Lower leg skin (tissue), 4 donors: ENCODE results near the gene ZCWPW1. TPM values are rescaled to one million over a fixed set of nuclear protein-coding genes. Genes with fewer than 3 reads are reported as not detected.

Source experiments
- DNase-seq, 2 donors: peaks; one replicate each; pipeline ENCODE4 v3.0.0-alpha.2; 2019; ENCODE audit warnings: low spot score in 2 of 2
- H3K4me3 ChIP-seq: fragments of 200-600 bp; sonication (generic); 2 replicates; pipeline ENCODE4 v1.5.1; 2017; ENCODE audit warnings: mild to moderate bottlenecking, low read depth; ENCODE audit not compliant: poor library complexity, severe bottlenecking
- POLR2A ChIP-seq, 2 donors: fragments of 450-650 bp; IDR thresholded peaks; one replicate each; pipeline ENCODE4 v1.6.1; 2016 to 2017; ENCODE audit warnings: antibody characterized with exemption in 2 of 2, mild to moderate bottlenecking in 1 of 2, moderate library complexity in 1 of 2
- WGBS, 2 donors: methylation state at CpG; one replicate each; pipeline ENCODE4 v1.1.5; 2018; 5-methylcytosine and 5-hydroxymethylcytosine counted together
- intact Hi-C: fragments of 100-400 bp; cut with DNase I; formaldehyde crosslinking; loops from one replicate; pipeline ENCODE4 v1.15.0; 2023; ENCODE audit warnings: low total_unique reads
- total RNA-seq, 4 donors: library from RNA; depleted of rRNA; stranded (reverse); fragments of >200 nt; gene quantifications; one replicate each; pipeline ENCODE4 v1.1.0, GENCODE V29; 2016
- TF ChIP-seq, protein P1 (sequence below), 3 donors: fragments of 450-650 bp; IDR thresholded peaks; one replicate each; pipeline ENCODE4 v1.5.1; 2016; ENCODE audit warnings: antibody characterized with exemption in 3 of 3, mild to moderate bottlenecking in 3 of 3, moderate library complexity in 2 of 3

ZCWPW1 gene
- total RNA-seq, 4 donors from 2014 or later, result 2.2 to 6.3 (median 4.6) TPM

DNA sequence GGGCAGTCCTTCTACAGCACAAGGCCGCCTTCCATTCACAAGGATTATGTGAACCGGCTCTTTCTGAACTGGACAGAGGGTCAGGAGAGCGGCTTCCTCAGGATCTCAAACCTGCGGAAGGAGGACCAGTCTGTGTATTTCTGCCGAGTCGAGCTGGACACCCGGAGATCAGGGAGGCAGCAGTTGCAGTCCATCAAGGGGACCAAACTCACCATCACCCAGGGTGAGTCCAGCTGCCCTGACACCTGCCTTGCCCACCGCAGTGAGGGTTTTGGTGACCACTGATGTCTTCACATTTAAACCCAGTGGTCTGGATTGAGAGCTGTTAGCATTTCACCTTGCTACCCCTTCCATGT, 69.7 kb downstream of the ZCWPW1 start:
- TF ChIP-seq POLR2A (IDR thresholded peaks at IDR 0.05), result no peak
- TF ChIP-seq, protein P1, sequence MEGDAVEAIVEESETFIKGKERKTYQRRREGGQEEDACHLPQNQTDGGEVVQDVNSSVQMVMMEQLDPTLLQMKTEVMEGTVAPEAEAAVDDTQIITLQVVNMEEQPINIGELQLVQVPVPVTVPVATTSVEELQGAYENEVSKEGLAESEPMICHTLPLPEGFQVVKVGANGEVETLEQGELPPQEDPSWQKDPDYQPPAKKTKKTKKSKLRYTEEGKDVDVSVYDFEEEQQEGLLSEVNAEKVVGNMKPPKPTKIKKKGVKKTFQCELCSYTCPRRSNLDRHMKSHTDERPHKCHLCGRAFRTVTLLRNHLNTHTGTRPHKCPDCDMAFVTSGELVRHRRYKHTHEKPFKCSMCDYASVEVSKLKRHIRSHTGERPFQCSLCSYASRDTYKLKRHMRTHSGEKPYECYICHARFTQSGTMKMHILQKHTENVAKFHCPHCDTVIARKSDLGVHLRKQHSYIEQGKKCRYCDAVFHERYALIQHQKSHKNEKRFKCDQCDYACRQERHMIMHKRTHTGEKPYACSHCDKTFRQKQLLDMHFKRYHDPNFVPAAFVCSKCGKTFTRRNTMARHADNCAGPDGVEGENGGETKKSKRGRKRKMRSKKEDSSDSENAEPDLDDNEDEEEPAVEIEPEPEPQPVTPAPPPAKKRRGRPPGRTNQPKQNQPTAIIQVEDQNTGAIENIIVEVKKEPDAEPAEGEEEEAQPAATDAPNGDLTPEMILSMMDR (IDR thresholded peaks at IDR 0.05), result no peak
- intact Hi-C loops, result no loop called here
- no peak for DNase-seq
- WGBS, 2 donors, result 95 to 96% methylated on average over 7 to 8 of the region's 8 CpGs
- no peak overlapping the region for H3K4me3 ChIP-seq

DNA sequence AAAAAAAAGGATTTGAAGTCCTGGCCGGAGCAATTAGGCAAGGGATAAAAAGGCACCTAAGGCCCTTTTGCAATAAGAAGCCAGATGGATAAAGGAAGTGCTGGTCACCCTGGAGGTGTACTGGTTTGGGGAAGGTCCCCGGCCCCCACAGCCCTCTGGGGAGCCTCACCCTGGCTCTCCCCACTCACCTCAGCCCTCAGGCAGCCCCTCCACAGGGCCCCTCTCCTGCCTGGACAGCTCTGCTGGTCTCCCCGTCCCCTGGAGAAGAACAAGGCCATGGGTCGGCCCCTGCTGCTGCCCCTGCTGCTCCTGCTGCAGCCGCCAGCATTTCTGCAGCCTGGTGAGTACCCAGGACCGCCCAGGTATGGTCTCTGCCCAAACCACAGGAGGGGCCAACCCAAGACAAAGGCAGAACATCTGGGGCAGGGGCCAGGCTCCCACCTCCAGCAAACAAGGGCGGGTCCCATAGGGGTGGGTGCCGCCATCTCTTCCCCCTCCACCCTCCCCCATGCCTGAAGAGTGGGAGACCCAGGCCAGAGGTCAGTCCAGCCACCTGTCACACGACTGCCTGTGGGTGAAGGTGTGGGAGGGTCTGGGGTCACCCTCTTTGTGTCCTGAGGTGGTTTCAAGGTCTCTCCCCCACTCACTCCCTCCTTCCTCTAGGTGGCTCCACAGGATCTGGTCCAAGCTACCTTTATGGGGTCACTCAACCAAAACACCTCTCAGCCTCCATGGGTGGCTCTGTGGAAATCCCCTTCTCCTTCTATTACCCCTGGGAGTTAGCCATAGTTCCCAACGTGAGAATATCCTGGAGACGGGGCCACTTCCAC, 70.3 kb downstream of the ZCWPW1 start, which contains the start of gene PILRB:
Gene PILRB, plus strand, starts transcription at position 91 of the 830 bp plus-strand sequence. Its CDS starts 186 bp downstream, at position 277.
- intact Hi-C loops, result no loop called here
- no peak for DNase-seq
- WGBS, 2 donors, result 80 to 83% methylated on average over 8 to 11 of the region's 11 CpGs
- no peak within 1 kb of the TSS for H3K4me3 ChIP-seq
- TF ChIP-seq, protein P1 (IDR thresholded peaks at IDR 0.05), result no peak
- no peak for TF ChIP-seq POLR2A (IDR thresholded peaks at IDR 0.05)

DNA sequence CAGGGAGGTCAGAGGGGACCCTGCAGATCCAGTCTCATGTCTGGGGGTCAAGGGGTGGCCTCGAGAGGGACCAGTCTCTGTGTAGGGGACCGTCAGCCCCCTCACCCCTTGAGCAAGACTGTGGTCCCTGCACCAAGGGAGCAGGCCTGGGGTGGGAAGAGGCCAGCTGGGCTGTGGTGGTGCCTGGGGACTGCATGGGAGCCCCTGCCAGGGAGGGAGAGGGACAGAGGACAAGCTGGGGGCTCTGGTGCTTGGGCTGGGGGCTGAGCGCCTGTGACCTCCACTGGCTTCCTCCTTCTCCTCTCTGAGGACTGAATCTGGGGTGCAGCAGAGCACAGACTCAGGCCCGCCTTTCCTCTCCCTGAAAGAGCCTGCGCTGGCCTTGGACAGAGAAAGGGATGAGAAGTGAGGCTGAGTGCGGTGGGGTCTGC, 71.4 kb downstream of the ZCWPW1 start:
- intact Hi-C loops, result no loop called here
- TF ChIP-seq, protein P1 (IDR thresholded peaks at IDR 0.05), result no peak
- no peak for TF ChIP-seq POLR2A (IDR thresholded peaks at IDR 0.05)
- WGBS, 2 donors, result 89 to 92% methylated on average over 6 of the region's 6 CpGs
- no peak overlapping the region for H3K4me3 ChIP-seq
- DNase-seq, result no peak

DNA sequence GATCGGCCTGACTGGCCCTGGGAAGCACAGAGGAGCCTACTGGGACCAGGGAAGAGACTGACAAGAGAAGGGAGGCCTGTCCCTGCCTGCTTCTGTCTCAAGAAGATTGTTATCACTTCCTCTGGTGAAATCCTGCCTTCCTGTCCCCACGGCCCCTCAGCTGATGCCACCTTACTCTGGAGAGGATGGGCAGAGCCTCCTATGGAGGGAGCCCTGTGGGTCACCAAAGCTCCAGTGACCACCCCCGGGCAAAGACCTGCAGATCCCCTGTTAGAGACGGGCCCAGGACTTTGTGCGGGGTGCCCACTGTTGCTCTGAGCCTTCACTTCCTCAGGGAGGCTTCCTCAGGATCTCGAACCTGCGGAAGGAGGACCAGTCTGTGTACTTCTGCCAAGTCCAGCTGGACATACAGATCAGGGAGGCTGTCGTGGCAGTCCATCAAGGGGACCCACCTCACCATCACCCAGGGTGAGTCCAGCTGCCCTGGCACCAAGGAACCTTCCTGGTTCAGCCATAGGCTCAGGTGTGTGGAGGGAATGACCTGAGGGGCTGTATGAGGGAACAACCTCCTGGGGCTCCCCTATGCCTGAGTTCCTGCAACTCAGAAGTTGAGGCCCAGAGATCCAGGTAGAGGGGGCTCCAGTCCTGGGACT, 72.0 kb downstream of the ZCWPW1 start:
- H3K4me3 ChIP-seq, result no peak overlapping the region
- intact Hi-C loops, result no loop called here
- no peak for TF ChIP-seq POLR2A (IDR thresholded peaks at IDR 0.05)
- TF ChIP-seq, protein P1 (IDR thresholded peaks at IDR 0.05), result no peak
- WGBS, 2 donors, result 87 to 90% methylated on average over 5 to 8 of the region's 8 CpGs
- no peak for DNase-seq

DNA sequence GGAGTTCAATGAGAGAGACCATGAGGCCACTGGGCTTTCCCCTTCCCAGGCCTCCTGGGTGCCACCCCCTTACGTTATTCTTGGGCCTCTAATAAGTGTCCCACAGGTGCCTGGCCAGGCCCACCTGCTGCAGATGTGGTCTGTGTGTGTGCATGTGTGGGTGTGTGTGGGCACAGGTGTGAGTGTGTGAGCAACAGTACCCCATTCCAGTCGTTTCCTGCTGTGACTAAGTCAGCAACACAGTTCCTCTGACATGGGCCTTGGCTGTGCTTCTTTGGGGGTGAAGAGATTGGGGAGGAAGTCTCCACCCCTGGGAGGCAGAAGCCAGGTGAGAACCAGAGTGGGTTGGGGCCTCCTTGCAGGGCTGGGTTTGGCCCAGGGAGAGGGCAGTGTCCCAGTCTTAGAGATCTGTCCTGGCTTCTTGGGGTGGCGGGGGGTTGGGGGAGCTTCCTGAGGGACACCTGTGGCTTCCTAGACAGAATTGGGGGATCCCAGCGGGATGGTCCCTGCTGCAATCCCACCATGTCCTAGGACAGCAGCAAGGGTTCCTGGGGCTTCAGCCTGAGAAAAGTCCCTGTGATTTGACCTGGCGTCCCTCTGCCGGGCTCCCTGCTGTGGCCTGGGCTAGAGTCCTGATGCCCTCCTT, 74.7 kb downstream of the ZCWPW1 start:
- intact Hi-C loops, result no loop called here
- DNase-seq, result peak in 1 of 2 donors; percentile 79
- WGBS, 2 donors, result 80 to 87% methylated on average over 6 of the region's 6 CpGs
- H3K4me3 ChIP-seq, result no peak overlapping the region
- TF ChIP-seq, protein P1 (IDR thresholded peaks at IDR 0.05), result no peak
- TF ChIP-seq POLR2A (IDR thresholded peaks at IDR 0.05), result no peak
